ENCODE results near the gene XYLT1.

DNA sequence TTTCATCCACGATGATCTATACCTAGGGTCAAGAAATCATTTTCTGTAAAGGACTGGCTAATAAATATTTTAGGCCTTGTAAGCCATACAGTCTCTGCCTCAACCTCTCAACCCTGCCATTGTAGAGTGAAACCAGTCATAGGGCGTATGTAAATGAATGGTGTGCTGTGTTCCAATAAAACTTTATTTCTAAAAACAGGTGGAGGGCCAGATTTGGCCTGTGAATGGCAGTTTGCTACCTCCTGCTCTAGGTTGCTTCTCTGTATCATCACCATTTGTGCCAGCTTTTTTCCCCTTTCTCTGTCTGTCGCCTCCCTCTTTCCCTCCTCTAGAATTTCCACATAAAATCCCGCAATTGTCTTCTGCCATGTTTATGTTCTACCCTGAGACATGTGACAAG lies 181.7 kb downstream of the XYLT1 start:
- TF ChIP-seq, protein P1, sequence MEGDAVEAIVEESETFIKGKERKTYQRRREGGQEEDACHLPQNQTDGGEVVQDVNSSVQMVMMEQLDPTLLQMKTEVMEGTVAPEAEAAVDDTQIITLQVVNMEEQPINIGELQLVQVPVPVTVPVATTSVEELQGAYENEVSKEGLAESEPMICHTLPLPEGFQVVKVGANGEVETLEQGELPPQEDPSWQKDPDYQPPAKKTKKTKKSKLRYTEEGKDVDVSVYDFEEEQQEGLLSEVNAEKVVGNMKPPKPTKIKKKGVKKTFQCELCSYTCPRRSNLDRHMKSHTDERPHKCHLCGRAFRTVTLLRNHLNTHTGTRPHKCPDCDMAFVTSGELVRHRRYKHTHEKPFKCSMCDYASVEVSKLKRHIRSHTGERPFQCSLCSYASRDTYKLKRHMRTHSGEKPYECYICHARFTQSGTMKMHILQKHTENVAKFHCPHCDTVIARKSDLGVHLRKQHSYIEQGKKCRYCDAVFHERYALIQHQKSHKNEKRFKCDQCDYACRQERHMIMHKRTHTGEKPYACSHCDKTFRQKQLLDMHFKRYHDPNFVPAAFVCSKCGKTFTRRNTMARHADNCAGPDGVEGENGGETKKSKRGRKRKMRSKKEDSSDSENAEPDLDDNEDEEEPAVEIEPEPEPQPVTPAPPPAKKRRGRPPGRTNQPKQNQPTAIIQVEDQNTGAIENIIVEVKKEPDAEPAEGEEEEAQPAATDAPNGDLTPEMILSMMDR (IDR thresholded peaks at IDR 0.05) = no peak
- no peak for TF ChIP-seq POLR2AphosphoS5 (IDR thresholded peaks at IDR 0.05; ENCODE audit: insufficient read depth in 1 of 2, low read depth in 1 of 2)

All from vagina (tissue), 2 donors.